ENCODE results near the gene NELL1. TPM values are rescaled to one million over a fixed set of nuclear protein-coding genes. Genes with fewer than 3 reads are reported as not detected.

NELL1 gene
- polyA plus RNA-seq, 4 donors: 0.18 to 5.1 TPM; not detected in 2

DNA sequence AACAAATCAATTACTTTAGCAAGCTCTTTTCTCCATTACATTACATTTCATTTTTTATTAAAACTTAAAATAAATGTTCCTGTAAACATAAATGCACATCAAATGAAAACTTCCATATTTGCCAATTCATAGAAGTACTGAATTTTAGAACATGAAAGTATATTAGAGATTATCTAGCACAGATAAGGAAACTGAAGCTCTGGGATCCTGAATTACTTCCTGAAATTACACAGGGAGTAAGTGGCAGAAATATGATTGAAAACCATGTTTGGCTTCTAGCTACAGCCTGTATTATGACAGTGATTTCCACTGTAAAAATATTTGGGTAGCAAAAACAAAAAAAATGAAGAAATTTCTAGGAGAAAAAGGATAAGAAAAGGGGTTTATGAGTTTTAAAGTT, 387.3 kb downstream of the NELL1 start:
- no peak overlapping the region for H3K27ac ChIP-seq (ENCODE audit: low read depth in 1 of 3, low read length in 2 of 3)
- no peak for FAIRE-seq
- H3K36me3 ChIP-seq (ENCODE audit: control insufficient read depth in 3 of 3, insufficient read depth in 2 of 3, low read depth in 1 of 3, low read length in 3 of 3): no peaks in the 10 kb centered on the region
- no peak overlapping the region for H3K4me3 ChIP-seq (ENCODE audit: low read depth in 1 of 3, low read length in 3 of 3)
- no peaks in the 10 kb centered on the region for H3K9me3 ChIP-seq (ENCODE audit: control insufficient read depth in 2 of 2, insufficient read depth in 1 of 2, low read depth in 1 of 2, low read length in 1 of 2)
- DNase-seq: no peak
- no peaks in the 10 kb centered on the region for H3K4me1 ChIP-seq (ENCODE audit: control insufficient read depth in 3 of 3, insufficient read depth in 2 of 3, low read depth in 1 of 3, low read length in 2 of 3)
- no peaks in the 10 kb centered on the region for H3K27me3 ChIP-seq (ENCODE audit: control insufficient read depth in 3 of 3, insufficient read depth in 3 of 3, low read length in 3 of 3)

DNA sequence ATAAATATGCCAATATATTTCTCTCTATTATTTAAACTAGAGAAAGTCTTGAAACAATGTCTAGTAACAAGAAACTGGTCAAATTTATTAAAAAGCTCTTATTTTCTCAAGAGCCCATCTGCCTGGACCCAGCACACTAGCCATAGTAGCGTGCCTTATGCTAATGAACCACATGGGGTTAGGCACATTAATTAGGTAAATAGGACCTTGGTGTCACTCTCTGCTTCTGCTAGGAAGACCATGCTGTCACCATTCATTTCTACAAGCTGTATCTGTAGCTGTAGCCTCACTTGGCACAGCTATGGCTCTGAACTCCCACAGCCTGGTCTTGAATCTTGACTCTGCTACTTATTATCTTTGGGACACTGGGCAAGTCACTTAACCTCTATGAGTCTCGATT, 390.5 kb downstream of the NELL1 start:
- no peak overlapping the region for H3K4me3 ChIP-seq (ENCODE audit: low read depth in 1 of 3, low read length in 3 of 3)
- H3K4me1 ChIP-seq (ENCODE audit: control insufficient read depth in 3 of 3, insufficient read depth in 2 of 3, low read depth in 1 of 3, low read length in 2 of 3): no peaks in the 10 kb centered on the region
- no peak overlapping the region for H3K27ac ChIP-seq (ENCODE audit: low read depth in 1 of 3, low read length in 2 of 3)
- no peaks in the 10 kb centered on the region for H3K36me3 ChIP-seq (ENCODE audit: control insufficient read depth in 3 of 3, insufficient read depth in 2 of 3, low read depth in 1 of 3, low read length in 3 of 3)
- FAIRE-seq: no peak
- WGBS, 3 donors: 41 to 64% (median 50%) methylated on average over 2 of the region's 2 CpGs
- peaks cover 0 to 7% of the 10 kb centered on the region in 2 donors for H3K9me3 ChIP-seq (ENCODE audit: control insufficient read depth in 2 of 2, insufficient read depth in 1 of 2, low read depth in 1 of 2, low read length in 1 of 2)
- no peaks in the 10 kb centered on the region for H3K27me3 ChIP-seq (ENCODE audit: control insufficient read depth in 3 of 3, insufficient read depth in 3 of 3, low read length in 3 of 3)
- DNase-seq: no peak

DNA sequence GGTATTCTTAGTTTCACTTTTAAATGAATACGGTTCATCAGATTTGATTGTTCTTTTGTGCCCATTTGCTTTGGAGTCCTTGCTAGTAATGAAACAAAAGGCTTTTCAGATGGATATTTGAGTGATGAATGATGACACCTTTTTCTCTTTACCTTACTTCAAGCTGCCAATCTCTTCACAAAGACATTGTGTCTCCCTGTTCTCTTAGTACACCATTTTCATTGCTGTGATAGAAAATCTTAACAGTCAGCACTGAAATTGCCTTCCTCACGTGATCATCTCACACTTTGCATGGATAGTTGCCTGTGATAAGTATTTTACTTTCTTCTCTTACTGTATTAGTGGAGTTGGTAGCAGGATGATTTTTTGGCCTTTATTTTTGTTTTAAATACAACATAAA, 396.6 kb downstream of the NELL1 start:
- WGBS, 3 donors: 37 to 55% (median 39%) methylated on average over 2 of the region's 2 CpGs
- Histone ChIP-seq H3K4me1 (ENCODE audit: control insufficient read depth in 3 of 3, insufficient read depth in 2 of 3, low read depth in 1 of 3, low read length in 2 of 3) (no peaks in the 10 kb centered on the region), H3K27me3 (ENCODE audit: control insufficient read depth in 3 of 3, insufficient read depth in 3 of 3, low read length in 3 of 3) (no peaks in the 10 kb centered on the region), H3K36me3 (ENCODE audit: control insufficient read depth in 3 of 3, insufficient read depth in 2 of 3, low read depth in 1 of 3, low read length in 3 of 3) (no peaks in the 10 kb centered on the region), H3K27ac (ENCODE audit: low read depth in 1 of 3, low read length in 2 of 3) (no peak overlapping the region), H3K4me3 (ENCODE audit: low read depth in 1 of 3, low read length in 3 of 3) (no peak overlapping the region), H3K9me3 (ENCODE audit: control insufficient read depth in 2 of 2, insufficient read depth in 1 of 2, low read depth in 1 of 2, low read length in 1 of 2) (peaks cover 0 to 7% of the 10 kb centered on the region in 2 donors)
- no peak for DNase-seq
- FAIRE-seq: no peak

DNA sequence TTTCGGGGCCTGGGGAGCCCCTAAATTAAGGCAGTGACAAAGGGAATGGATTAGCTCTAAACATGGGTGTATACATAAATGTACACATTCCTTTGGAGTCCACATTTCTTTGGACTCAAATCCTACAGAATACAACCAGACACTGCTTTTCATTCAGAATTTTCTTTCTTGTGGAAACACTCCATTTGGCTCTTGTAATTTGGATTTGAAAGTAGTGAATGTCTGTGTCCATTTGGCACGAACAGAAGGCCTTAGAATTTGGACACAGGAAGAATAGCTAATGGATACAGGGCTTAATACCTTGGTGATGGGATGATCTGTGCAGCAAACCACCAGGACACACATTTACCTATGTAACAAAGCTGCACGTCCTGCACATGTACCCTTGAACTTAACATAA, 399.5 kb downstream of the NELL1 start:
- H3K27me3 ChIP-seq (ENCODE audit: control insufficient read depth in 3 of 3, insufficient read depth in 3 of 3, low read length in 3 of 3): no peaks in the 10 kb centered on the region
- FAIRE-seq: no peak
- DNase-seq: no peak
- H3K9me3 ChIP-seq (ENCODE audit: control insufficient read depth in 2 of 2, insufficient read depth in 1 of 2, low read depth in 1 of 2, low read length in 1 of 2): no peaks in the 10 kb centered on the region
- no peaks in the 10 kb centered on the region for H3K4me1 ChIP-seq (ENCODE audit: control insufficient read depth in 3 of 3, insufficient read depth in 2 of 3, low read depth in 1 of 3, low read length in 2 of 3)
- H3K36me3 ChIP-seq (ENCODE audit: control insufficient read depth in 3 of 3, insufficient read depth in 2 of 3, low read depth in 1 of 3, low read length in 3 of 3): no peaks in the 10 kb centered on the region
- no peak overlapping the region for H3K27ac ChIP-seq (ENCODE audit: low read depth in 1 of 3, low read length in 2 of 3)
- H3K4me3 ChIP-seq (ENCODE audit: low read depth in 1 of 3, low read length in 3 of 3): no peak overlapping the region
- 46 to 67% (median 65%) methylated on average over 3 of the region's 3 CpGs for WGBS, 3 donors

DNA sequence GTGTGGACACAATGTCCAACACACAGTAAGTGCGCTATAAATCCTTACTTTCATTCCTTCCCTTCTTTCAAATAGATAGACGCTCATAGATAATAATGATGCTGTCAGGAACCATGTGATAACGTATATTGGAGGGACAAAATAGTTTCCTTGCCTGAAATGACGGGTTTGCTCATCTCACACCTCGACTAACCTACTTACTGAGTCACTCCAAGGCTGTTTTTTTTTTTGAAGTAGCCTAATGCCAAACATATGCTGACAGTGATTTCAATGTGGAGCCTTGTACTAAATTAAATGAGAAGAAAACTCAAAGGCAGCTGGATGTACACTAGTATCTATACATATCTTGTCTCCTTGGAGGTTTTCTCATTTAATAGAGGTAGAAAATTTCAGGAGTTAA, 400.5 kb downstream of the NELL1 start:
- WGBS, 3 donors: 46 to 62% (median 53%) methylated on average over 5 of the region's 5 CpGs

DNA sequence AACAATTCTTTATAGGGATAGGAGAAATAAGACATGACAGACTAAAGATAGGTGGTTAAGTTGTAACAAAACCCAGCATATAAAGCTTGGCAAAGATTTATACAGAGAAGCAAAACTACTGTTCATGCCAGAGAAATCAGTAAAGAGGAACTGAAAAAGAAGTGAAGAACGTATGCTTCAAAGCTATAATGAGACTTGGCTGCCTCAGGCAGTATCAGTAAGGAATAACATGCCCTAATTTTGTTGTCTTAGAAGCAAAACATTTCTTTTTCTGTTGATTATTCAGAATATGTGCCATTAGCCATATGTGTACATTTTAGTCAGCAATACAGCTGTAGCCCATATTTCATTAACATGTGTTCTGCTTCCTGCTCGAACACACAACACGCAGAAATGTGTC, 403.2 kb downstream of the NELL1 start:
- no peak for FAIRE-seq
- Histone ChIP-seq H3K36me3 (ENCODE audit: control insufficient read depth in 3 of 3, insufficient read depth in 2 of 3, low read depth in 1 of 3, low read length in 3 of 3) (no peaks in the 10 kb centered on the region), H3K9me3 (ENCODE audit: control insufficient read depth in 2 of 2, insufficient read depth in 1 of 2, low read depth in 1 of 2, low read length in 1 of 2) (no peaks in the 10 kb centered on the region), H3K27ac (ENCODE audit: low read depth in 1 of 3, low read length in 2 of 3) (no peak overlapping the region), H3K4me3 (ENCODE audit: low read depth in 1 of 3, low read length in 3 of 3) (no peak overlapping the region), H3K27me3 (ENCODE audit: control insufficient read depth in 3 of 3, insufficient read depth in 3 of 3, low read length in 3 of 3) (no peaks in the 10 kb centered on the region), H3K4me1 (ENCODE audit: control insufficient read depth in 3 of 3, insufficient read depth in 2 of 3, low read depth in 1 of 3, low read length in 2 of 3) (no peaks in the 10 kb centered on the region)
- WGBS, 3 donors: 61 to 76% (median 72%) methylated on average over 3 of the region's 3 CpGs
- no peak for DNase-seq

More for the DNA sequence above, 400.5 kb downstream of the NELL1 start:
- H3K4me3 ChIP-seq (ENCODE audit: low read depth in 1 of 3, low read length in 3 of 3): no peak overlapping the region
- no peaks in the 10 kb centered on the region for H3K27me3 ChIP-seq (ENCODE audit: control insufficient read depth in 3 of 3, insufficient read depth in 3 of 3, low read length in 3 of 3)
- no peak overlapping the region for H3K27ac ChIP-seq (ENCODE audit: low read depth in 1 of 3, low read length in 2 of 3)
- no peaks in the 10 kb centered on the region for H3K4me1 ChIP-seq (ENCODE audit: control insufficient read depth in 3 of 3, insufficient read depth in 2 of 3, low read depth in 1 of 3, low read length in 2 of 3)
- DNase-seq: no peak
- no peak for FAIRE-seq
- H3K9me3 ChIP-seq (ENCODE audit: control insufficient read depth in 2 of 2, insufficient read depth in 1 of 2, low read depth in 1 of 2, low read length in 1 of 2): no peaks in the 10 kb centered on the region
- no peaks in the 10 kb centered on the region for H3K36me3 ChIP-seq (ENCODE audit: control insufficient read depth in 3 of 3, insufficient read depth in 2 of 3, low read depth in 1 of 3, low read length in 3 of 3)

DNA sequence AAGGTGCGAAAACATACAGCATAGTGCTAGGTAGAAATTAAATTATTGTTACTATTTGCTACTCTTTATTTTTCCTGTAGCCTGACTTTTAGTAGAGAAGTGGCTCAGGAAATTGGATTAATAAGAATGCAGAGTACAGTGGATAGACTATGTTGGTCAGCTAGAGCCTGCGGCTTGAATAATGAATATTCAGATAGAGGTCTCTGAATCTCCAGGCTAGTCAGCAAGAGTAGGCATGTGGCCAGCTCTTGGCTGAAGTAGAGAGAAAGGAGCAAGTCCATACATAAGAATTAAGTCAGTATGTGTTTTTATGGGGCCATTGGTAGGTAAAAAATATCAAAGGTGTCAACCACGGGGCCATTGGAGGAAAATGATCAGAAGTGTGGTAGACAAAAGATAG, 413.5 kb downstream of the NELL1 start:
- FAIRE-seq (no peak), DNase-seq (no peak)
- no peaks in the 10 kb centered on the region for H3K36me3 ChIP-seq (ENCODE audit: control insufficient read depth in 3 of 3, insufficient read depth in 2 of 3, low read depth in 1 of 3, low read length in 3 of 3)
- H3K27ac ChIP-seq (ENCODE audit: low read depth in 1 of 3, low read length in 2 of 3): no peak overlapping the region
- no peaks in the 10 kb centered on the region for H3K9me3 ChIP-seq (ENCODE audit: control insufficient read depth in 2 of 2, insufficient read depth in 1 of 2, low read depth in 1 of 2, low read length in 1 of 2)
- no peaks in the 10 kb centered on the region for H3K27me3 ChIP-seq (ENCODE audit: control insufficient read depth in 3 of 3, insufficient read depth in 3 of 3, low read length in 3 of 3)
- WGBS, 3 donors: 89 to 91% (median 90%) methylated on average over 3 of the region's 3 CpGs
- H3K4me1 ChIP-seq (ENCODE audit: control insufficient read depth in 3 of 3, insufficient read depth in 2 of 3, low read depth in 1 of 3, low read length in 2 of 3): no peaks in the 10 kb centered on the region
- no peak overlapping the region for H3K4me3 ChIP-seq (ENCODE audit: low read depth in 1 of 3, low read length in 3 of 3)

DNA sequence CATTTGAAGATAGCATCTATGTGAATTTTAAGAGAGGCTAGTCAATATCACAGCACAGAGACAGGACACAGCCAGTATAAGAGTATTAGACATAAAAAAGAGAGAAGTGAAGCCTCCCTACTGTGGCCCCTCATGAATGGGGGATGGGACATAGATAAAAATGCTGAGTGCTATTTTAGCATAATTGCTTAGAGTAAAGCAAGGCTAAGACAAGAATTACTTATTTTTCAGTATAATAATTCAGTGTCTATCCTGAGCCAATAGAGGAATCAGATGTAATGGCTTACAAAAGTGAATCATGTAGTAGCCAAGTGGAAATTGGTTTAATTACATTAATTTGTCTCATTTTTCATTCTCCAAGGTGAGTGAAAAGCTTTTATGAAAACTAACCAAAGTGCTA, 419.5 kb downstream of the NELL1 start:
- Histone ChIP-seq H3K4me3 (ENCODE audit: low read depth in 1 of 3, low read length in 3 of 3) (no peak overlapping the region), H3K4me1 (ENCODE audit: control insufficient read depth in 3 of 3, insufficient read depth in 2 of 3, low read depth in 1 of 3, low read length in 2 of 3) (no peaks in the 10 kb centered on the region), H3K9me3 (ENCODE audit: control insufficient read depth in 2 of 2, insufficient read depth in 1 of 2, low read depth in 1 of 2, low read length in 1 of 2) (no peaks in the 10 kb centered on the region), H3K36me3 (ENCODE audit: control insufficient read depth in 3 of 3, insufficient read depth in 2 of 3, low read depth in 1 of 3, low read length in 3 of 3) (no peaks in the 10 kb centered on the region), H3K27me3 (ENCODE audit: control insufficient read depth in 3 of 3, insufficient read depth in 3 of 3, low read length in 3 of 3) (no peaks in the 10 kb centered on the region), H3K27ac (ENCODE audit: low read depth in 1 of 3, low read length in 2 of 3) (no peak overlapping the region)
- no peak for DNase-seq
- no peak for FAIRE-seq

DNA sequence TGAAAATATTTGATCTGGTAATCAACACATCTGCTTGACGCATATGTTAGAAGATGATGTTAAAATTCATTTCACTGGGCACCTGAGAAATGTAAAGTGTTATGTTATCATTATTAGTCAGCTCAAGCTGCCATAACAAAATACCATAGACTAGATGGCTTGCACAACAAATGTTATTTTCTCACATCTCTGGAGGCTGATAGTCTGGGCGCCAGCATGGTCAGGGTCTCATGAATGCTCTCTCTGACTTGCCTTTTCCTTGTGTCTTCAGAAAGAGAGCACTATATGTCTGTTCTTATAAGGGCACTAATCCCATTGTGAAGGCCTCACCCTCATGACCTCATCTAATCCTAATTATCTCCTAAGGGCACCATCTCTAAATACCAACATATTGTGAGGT, 435.3 kb downstream of the NELL1 start:
- H3K9me3 ChIP-seq (ENCODE audit: control insufficient read depth in 2 of 2, insufficient read depth in 1 of 2, low read depth in 1 of 2, low read length in 1 of 2): no peaks in the 10 kb centered on the region
- H3K4me1 ChIP-seq (ENCODE audit: control insufficient read depth in 3 of 3, insufficient read depth in 2 of 3, low read depth in 1 of 3, low read length in 2 of 3): no peaks in the 10 kb centered on the region
- H3K4me3 ChIP-seq (ENCODE audit: low read depth in 1 of 3, low read length in 3 of 3): no peak overlapping the region
- FAIRE-seq: no peak
- no peaks in the 10 kb centered on the region for H3K36me3 ChIP-seq (ENCODE audit: control insufficient read depth in 3 of 3, insufficient read depth in 2 of 3, low read depth in 1 of 3, low read length in 3 of 3)
- no peak for DNase-seq
- WGBS, 3 donors: 92 to 95% (median 94%) methylated on average over 2 of the region's 2 CpGs
- H3K27me3 ChIP-seq (ENCODE audit: control insufficient read depth in 3 of 3, insufficient read depth in 3 of 3, low read length in 3 of 3): no peaks in the 10 kb centered on the region
- H3K27ac ChIP-seq (ENCODE audit: low read depth in 1 of 3, low read length in 2 of 3): no peak overlapping the region

All from small intestine (tissue), 7 donors.